HG03469 (cell line): ENCODE results near the gene OPRL1.

Source experiments
- ATAC-seq: cut with Tn5 transposase; IDR thresholded peaks from one replicate; pipeline ENCODE4 v1.9.1; 2021; ENCODE audit warnings: mild to moderate bottlenecking, moderate library complexity, moderate number of reproducible peaks; ENCODE audit not compliant: unreplicated experiment

The OPRL1 gene

DNA sequence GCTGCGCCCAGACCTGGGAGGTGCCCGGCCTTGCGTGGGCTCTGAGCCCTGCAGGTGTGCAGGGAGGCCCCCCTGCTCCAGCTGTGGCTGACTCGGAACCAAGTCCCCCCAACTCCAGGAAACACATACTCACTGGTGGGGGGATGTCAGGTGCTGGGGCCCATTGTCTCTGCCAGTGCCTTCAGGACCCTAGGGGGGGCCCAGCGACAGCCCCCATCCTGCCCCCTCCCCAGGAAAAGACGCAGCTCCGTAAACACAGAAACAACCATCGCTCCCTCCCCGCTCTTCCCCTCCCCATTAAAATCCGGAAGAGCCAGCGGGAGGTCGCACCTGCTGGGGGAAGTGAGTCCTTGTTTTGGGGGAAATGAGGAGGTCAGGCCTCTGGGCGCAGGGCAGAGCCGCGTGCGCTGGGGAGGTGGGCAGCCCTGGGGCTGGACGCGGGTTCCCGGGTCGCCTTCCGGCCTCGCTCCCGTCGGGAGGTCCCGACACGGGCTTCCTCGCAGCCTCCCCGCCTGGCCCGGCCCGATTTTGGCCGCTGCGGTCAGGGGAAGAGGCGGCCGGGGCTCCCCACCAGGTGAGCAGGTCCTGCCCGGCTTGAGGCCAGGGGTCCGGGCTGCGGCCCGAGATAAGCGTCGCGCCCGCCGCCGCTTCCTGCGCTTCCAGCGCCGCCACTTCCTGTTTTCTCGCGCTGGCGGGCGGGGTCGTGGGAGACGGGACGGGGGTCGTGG lies 37.7 kb upstream of the OPRL1 start:
- no peak for ATAC-seq

DNA sequence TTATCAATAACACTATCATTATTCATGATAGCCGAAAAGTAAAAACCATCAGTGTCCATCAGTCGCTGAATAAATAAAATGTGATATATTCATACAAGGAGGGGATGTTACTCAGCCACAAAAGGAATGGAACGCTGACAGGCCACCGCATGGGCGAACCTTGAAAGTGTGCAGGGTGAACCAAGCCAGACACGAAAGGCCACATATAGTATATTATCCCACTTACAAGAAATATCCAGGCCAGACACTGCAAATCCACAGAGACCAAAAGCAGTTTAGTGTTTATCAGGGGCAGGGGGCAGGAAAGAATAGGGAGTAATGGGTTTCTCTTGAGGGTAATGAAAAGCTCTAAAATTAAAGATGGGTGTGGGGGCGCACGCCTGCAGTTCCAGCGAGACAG lies 36.1 kb upstream of the OPRL1 start:
- ATAC-seq, result no peak

DNA sequence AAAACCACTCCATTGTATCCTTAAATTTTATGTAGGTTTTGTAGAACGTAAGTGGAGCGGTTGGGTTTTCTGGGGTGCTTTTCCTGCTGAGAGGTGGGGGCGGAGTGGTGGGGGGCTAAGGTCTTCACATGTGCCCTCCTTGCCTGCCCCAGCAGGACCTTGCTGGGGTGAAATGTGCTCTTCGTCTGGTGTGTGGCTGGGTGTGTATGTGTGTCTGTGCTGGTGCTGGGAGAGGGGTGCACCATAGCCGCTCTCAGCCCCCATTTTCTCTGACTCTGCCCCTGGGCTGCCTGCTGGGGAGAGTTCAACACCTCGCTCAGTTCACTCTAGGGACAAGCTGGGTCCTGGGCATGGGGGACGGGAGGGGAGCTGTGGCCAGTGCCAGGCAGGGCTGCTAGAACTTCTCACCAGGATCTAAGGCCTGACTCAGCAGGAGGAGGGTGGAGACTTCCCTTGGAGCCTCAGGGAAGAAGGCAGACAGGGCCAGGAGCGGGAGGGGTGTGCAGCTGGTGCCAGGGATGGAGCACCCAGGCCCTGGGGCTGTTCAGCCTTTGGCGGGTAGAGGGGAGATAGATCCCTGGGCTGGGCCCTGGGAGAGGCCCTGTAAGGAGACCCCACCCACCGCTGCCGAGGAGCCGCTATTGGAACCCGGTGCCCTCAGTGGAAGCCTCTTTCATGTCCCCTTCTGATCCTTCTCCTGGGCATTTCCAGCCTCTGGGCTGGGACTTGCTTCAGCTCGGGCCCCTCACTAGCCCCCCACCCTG lies 35.2 kb upstream of the OPRL1 start:
- ATAC-seq, result no peak

DNA sequence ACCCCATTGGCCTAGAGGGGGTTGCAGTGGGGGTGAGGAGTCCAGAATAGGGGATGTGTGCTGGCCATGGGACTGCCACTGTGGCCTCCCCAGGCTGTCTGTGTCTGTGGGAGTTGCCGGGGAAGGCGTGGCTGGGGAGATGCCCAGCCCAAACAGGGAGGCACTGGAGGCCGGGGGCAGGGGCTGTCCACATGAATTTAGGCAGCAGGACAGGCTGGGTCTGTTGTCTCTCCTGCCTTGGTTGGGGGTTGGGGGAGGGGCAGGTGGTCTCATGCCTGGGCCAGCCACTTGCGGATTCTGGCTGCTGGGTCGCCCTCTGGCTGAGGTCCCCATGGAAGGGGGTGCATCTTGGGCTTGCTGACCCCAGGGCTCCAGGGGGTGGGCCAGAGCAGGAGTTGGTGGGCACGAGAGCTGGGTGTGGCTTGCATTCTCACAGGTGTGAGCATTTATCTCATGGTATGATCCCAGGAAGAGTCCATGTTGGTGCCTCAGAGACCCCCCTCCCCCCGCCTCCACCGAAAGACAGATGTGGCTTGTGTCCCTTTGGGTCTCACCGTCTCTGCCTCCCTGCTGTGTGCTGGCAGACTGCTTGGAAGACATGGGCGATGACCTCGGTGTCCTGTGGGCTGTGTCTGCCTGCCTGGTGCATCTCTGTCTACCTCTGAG lies 34.4 kb upstream of the OPRL1 start:
- ATAC-seq, result no peak

DNA sequence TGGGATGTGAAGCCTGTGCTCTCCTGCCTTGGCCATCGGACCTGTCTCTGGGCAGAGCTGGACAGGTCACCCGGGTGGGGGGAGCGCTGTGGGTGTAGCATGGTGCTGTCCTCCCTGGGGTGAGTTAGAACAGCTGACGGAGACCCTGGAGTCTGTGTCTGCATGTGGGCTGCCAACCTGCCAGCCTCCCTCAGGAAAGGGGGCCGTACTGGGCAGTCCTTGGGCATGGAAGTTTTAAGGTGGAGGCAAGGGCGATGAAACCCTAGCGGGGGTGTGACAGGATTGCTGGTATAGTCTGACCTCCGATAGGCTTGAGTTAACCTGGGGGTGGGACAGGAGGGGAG lies 32.9 kb upstream of the OPRL1 start:
- ATAC-seq, result no peak

DNA sequence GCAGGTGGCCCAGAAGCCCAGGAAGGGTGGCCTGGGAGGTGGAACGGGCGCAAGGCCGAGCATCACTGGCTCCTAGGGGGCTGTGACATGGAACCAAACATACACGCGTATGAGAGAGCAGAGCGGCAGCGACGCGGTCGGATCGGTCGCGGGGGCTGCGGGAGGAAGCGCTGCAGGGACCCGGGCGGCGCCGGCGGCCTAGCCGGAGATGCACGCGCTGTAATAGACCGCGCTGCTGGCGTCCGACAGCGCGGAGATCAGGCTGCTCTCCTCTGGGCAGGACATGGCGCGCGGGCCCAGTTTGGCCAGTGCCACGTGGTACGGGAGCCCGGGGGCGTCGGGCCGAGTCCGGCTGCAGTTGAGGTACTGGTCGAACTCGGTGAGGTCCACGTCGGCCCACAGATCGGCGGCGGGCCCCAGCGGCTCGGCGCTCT lies 31.9 kb upstream of the OPRL1 start:
- ATAC-seq, result no peak

DNA sequence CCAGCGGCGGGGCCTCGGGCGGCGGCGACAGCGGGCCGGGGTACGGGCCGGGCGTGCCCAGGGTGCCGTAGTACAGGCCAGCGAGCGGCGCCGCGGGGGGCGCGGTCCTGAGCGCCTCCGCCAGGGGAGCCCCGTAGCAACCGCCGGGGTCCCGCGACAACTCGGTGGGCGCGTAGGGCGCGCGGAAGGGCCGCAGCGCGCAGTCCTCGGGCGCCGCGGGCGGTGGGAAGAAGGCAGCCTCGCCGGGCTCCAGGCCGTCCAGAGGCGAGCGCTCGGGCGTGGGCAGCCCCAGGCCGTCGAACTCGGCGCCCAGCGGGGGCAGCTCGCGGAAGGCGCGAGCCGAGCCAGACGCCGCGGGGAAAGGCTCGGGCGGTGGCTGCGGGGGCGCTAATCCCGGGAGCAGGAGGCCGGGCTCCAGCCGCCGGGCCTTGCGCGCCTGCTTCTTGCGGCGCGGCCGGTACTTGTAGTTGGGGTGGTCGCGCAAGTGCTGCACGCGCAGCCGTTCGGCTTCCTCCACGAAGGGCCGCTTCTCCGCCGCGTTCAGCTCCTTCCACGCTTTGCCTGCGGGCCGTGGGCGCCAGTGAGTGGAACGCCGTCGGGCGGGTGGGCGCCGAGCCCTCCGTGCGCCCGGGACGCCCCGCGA lies 31.4 kb upstream of the OPRL1 start:
- ATAC-seq, result no peak

DNA sequence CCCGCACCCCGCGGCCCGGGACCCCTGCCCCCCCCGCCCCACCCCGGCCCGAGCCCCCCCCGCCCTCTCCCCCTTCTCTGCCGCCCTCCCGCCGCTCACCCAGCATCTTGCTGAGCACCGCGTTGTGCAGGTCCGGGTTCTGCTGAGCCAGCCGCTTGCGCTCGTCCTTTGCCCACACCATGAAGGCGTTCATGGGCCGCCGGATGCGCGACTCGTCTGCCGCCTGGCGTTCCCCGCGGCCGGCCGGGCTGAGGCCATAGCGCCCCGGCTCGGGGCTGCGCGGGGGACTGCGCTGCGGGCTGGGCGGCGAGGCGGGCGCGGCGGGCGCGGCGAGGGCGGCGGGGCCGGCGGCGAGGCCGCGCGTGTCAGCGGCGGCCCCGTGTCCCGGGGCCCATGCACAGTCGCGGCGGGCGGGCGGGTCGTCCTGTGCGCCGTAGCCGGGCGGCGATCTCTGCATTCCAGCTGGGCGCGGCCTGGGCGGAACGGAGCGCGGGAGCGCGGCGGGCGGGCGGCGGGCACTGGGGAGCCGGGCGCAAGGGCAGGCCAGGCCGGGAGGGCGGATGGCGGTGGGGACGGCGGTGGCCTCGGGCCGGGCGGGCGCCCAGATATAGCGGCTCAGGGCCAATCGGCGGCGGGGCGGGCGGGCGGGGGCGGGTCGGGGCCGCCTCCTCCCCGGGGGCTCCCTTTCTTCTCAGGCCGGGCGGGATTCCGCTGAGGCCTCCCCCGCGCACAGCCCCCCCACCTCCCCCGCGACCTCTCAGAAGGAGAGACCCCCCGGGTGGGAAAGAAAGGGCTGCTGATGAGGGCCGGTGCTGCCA lies 30.6 kb upstream of the OPRL1 start, which contains the start of gene SOX18:
Gene SOX18 (minus strand): TSS at position 580 of the 818 bp plus-strand sequence. CDS start 123 bp downstream, at position 457.
- no peak for ATAC-seq

DNA sequence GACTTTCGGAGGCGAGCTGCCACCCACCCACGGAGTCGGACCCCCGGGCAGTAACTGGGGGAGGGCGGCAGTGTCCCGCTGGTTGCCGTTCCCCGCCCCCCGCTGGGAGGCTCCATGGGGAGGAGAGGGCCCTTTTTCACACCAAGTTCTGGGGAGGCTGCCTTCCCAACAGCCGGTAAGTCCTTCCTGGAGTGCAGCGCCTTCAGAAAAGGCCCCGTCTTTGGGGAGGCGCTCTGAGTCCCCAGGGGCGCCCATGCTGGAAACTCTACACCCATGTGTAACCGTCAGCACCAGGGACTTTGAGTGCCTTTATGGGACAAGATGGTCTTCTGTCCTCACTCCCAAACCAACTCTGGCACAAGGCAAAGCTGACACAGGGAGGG lies 30.0 kb upstream of the OPRL1 start:
- no peak for ATAC-seq

DNA sequence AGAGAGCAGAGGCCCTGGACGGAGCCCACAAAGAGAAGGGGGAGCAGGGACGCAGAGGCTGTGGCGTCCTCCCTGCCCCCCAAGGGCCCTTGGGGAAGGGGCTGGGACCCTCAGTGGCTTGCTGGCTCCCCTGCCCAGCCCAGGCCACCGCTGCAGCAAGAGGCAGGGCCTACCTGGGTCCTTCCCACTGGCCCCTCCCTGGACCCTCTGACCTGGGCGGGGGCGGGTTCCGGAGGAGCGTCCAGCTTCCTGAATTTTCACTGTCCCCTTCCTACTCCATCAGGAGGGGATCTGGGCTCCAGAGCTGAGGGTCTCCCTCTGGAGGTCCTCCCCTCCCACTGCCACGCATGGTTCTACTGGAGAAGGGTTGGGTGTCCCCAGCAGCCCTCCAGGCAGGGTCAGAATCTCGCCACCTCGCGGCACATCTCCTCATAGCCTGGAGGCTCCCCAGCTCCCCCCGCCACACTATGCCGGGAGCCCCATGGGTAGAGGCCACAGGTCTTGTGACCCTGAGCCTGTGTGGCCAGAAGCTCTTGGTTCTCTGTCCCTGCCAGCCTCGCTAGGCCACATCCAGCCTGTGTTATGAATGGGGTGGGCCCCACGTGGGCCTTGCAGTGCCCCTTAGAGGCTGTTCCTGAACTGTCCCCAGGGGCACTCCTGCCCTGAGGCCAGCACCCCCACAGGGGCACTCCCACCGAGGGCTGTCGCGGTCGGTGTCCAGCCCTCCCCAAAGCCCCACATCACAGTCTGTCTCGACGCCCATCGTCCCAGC lies 29.4 kb upstream of the OPRL1 start:
- ATAC-seq, result no peak

DNA sequence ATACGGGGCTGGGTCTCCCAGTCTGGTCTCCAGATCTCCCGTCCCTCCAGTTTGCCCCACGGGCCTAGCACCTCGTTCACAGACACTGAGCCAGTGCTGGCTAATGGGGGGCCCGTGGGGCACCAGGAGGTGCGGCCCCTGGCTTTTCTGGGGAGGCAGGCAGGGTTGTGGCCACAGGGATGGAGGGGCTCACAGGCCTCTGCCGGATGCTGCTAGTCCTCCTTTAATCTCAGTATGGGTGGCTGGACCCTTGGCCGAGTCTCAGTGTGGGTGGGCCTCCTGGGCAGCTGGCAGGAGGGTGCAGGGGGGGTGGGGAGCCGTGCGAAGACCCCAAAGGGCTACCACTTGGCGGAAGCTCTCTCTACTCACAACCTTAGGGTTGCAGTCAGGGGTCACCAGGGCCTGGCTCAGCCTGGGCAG lies 28.8 kb upstream of the OPRL1 start:
- no peak for ATAC-seq

DNA sequence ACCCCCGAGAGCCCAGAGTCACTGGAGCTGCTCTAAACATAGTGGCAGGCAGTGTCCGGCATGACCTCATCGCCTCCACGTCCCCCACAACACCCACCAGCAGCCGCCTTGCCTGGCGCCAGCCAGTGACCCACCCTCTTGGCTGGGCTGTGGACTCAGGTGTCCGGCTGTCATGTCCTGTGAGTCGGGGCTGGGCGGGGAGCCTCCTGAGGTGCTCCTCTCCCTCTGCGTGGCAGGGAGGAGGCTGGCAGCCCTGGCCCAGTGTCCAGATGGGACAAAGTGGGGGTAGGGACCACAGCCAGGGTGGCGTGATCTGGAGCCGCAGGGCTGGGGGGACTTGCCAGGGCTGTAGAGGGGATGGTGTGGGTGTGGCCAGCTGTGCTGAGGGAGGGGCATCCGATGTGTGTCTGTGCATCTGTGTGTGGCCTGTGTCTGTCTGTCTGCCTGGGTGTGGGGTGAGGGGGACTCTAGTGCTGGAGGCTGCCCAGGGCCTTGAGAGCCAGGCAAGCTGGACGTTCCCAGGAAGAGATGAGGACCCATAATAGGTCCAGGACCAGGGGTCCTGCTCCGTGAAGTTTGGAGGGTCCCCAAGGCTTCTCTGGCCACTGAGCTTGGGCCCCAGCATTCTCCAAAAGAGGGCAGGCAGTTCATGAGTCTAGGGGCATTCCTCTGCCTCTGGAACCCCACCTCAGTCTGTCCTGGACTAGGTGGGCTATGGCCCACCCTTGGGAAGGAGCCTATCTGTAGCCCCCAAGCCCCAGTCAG lies 28.1 kb upstream of the OPRL1 start:
- ATAC-seq, result no peak

DNA sequence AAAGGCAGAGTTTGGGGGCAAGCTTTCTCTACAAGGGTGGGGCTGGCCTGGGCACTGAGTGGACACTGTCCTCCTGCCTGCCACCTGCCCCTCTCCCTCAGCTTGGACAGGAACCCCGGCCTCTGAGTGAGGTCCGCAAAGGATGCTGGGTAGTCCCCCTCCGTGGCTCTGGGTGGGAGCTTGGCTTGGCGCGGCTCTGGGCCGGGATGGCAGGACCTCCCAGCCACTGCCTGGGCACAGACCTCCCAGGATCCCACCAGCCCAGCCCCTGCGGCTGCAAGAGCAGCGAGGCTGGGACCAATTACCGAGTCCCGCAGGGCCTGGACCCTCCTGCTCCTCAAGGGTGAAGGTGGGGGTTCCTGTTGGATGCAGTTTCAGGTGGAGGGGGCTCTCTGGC lies 27.6 kb upstream of the OPRL1 start:
- no peak for ATAC-seq

DNA sequence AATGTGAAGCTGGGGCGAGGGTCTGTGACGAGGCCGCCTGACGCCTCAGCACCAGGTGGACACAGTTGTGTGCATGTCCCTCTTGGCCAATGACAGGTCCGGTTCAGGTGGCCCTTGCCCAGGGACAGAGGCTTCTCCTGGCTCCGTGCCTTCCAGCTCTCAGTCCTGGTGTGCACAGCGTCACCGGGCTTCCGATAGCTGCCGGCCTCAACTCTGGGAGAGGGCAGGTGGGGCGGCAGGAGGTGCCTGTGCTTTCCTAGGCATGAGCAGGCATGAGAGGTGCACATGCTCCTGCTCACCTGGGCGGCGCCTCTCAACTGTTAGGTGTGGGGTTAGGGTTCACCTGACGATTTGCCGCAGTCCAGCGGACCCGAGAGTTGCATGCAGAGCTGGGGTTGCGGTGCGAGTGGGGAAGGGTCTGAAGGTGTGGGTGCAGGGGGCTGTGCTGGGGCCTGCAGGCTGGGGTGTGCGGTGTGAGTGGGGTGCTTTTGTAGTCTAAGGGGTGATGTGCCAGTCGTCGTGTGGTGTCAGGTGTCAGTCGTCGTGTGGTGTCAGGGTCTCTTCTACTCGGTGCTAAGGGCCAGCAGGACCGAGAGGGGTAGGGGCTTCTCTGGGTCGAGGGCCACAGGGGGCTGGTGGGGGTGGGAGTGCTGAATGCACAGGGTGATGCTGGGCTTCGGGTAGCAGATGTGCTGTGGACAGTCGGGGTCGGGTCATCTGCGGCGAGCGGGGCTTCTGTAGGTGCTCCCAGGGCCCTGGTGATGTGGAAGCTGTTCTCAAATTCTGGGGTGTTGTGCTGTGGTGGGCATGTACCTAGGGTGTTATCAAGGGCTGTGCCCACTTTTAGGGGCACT lies 26.7 kb upstream of the OPRL1 start:
- ATAC-seq, result no peak

DNA sequence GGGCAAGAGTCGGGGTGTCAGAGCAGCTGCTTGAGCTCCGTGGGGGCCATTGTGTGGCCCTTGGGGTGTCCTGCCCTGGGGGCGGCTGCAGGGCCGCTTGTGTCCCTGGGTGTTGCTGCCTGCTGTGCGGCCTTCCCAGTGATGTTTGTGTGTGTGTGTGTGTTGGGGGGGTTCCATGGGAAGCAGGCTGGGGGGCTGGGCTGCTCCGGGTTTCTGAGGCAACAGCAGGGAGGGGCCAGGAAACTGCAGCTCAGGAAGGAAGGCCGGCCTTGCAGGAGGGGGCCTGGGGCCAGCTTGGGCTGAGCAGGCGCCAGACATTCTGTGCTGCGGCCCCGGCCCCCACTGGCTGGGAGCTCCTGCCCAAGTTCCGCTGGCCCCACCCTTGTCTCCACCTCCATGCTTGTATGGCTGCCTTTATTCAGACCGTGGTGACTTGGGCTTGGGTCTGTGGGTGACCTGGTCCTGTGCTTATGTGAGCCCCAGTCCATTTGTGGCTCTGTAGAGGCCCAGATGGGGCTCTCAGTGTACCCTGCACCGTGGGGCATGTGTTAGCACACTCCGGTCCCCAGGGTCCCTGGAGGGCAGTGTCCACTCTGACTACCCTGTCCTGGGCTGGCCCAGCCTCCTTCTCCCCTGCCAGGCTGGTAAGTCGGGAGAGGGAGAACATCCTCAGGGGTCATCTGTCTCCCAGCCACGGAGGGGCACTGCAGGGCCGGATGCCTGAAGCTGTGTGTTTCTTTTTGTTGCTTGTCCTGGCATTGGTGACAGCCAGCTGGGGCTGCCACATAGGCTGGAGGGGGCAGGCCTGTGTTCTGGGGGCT lies 25.8 kb upstream of the OPRL1 start:
- ATAC-seq, result no peak

DNA sequence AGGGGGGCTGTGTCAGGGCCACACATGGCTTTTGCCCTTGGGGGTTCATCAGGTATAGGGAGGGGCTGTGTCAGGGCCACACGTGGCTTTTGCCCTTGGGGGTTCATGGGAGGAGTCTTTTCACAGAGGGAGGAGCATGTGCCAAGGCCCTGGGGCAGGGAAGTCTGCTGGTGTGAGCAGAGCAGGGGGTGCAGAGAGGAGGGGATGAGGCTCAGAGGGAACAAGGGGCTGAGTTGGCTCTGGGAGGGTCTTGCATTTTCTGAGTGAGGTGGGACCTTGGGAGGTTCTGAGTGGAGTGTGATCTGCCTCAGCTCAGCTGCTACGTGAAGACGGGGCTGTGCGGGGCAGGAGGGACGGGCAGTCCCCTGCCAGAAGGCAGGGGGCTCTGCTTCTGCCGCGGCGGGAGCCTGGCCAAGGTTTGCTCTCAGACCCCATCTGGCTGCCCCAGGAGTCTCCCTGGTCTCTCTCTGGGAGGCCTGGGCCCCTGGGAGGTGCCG lies 24.4 kb upstream of the OPRL1 start:
- ATAC-seq, result no peak
